DMS114 treated with DMSO at 0.1 percent for 48 hours (cell line): ENCODE results near the gene SURF2.

Source experiments
- DNase-seq: peaks from one replicate; lab custom pipeline; 2025; ENCODE audit not compliant: unreplicated experiment; lab: John Stamatoyannopoulos, UW

SURF2 gene

GRCh38 chr9:133353548-133353947 lies 2.8 kb upstream of the SURF2 start:
- DNase-seq, result no peak

GRCh38 chr9:133354766-133355165 lies 1.6 kb upstream of the SURF2 start:
- no peak for DNase-seq

GRCh38 chr9:133355881-133356357 lies 431 bp upstream of the SURF2 start:
- DNase-seq, result no peak

GRCh38 chr9:133357656-133358055 lies 1.3 kb downstream of the SURF2 start:
- no peak for DNase-seq

GRCh38 chr9:133359399-133360175 lies 3.2 kb downstream of the SURF2 start:
- no peak for DNase-seq

GRCh38 chr9:133360400-133361393 lies 4.3 kb downstream of the SURF2 start:
- DNase-seq, result no peak

GRCh38 chr9:133361507-133362092 lies 5.2 kb downstream of the SURF2 start:
- DNase-seq, result no peak

- DNase-seq, result no peak
These were observed 6.2 kb downstream of the SURF2 start for GRCh38 chr9:133362359-133363044.

GRCh38 chr9:133366435-133366834 lies 10.1 kb downstream of the SURF2 start:
- DNase-seq, result no peak

GRCh38 chr9:133367221-133367620 lies 10.9 kb downstream of the SURF2 start:
- DNase-seq, result no peak

GRCh38 chr9:133367778-133368177 lies 11.4 kb downstream of the SURF2 start:
- DNase-seq, result no peak

GRCh38 chr9:133368249-133368881 lies 12.0 kb downstream of the SURF2 start:
- DNase-seq, result no peak

- DNase-seq, result no peak
These were observed 13.1 kb downstream of the SURF2 start for GRCh38 chr9:133369422-133369821.

GRCh38 chr9:133369933-133370332 lies 13.6 kb downstream of the SURF2 start:
- no peak for DNase-seq

- no peak for DNase-seq
These were observed 14.3 kb downstream of the SURF2 start for GRCh38 chr9:133370685-133371084.

- no peak for DNase-seq
These were observed 14.9 kb downstream of the SURF2 start for GRCh38 chr9:133371261-133371711.

- DNase-seq, result no peak
These were observed 15.8 kb downstream of the SURF2 start for GRCh38 chr9:133372144-133372543.

GRCh38 chr9:133374612-133375115 lies 18.3 kb downstream of the SURF2 start:
- no peak for DNase-seq

GRCh38 chr9:133375116-133375723 lies 18.9 kb downstream of the SURF2 start:
- no peak for DNase-seq
